GM23338 (cell line): Measurements from ENCODE around the gene AKT1S1. TPM values are rescaled to one million over a fixed set of nuclear protein-coding genes. Genes with fewer than 3 reads are reported as not detected.

ENCODE experiments used
- ATAC-seq: fragments of 200-7000 bp; cut with Tn5 transposase; 3 replicates; pipeline ENCODE4 v1.9.1; 2020
- DNase-seq: peaks from one replicate; pipeline ENCODE4 v3.0.0-alpha.2; 2015; ENCODE audit warnings: low spot score
- H2AFZ ChIP-seq: fragments of 200-600 bp; sonication (generic); 2 replicates; pipeline ENCODE4 v1.8.0; 2016; ENCODE audit warnings: antibody characterized with exemption, mild to moderate bottlenecking, moderate library complexity
- H3F3A ChIP-seq: fragments of 200-600 bp; sonication (generic); replicated peaks from 2 replicates; pipeline ENCODE4 v1.8.0; 2017; ENCODE audit warnings: antibody characterized with exemption, mixed run types, low read depth
- H3K27ac ChIP-seq: fragments of 200-600 bp; sonication (generic); 2 replicates; pipeline ENCODE4 v1.6.1; 2016; ENCODE audit warnings: low read depth
- H3K27me3 ChIP-seq: fragments of 200-600 bp; sonication (generic); 2 replicates; pipeline ENCODE4 v1.8.0; 2016; ENCODE audit warnings: mild to moderate bottlenecking, mixed run types, moderate library complexity; ENCODE audit not compliant: insufficient read depth
- H3K36me3 ChIP-seq: fragments of 200-600 bp; sonication (generic); 2 replicates; pipeline ENCODE4 v1.8.0; 2016; ENCODE audit warnings: mild to moderate bottlenecking; ENCODE audit not compliant: insufficient read depth
- H3K4me1 ChIP-seq: fragments of 200-600 bp; sonication (generic); 2 replicates; pipeline ENCODE4 v1.8.0; 2016; ENCODE audit warnings: mild to moderate bottlenecking, moderate library complexity; ENCODE audit not compliant: insufficient read depth
- H3K4me2 ChIP-seq: fragments of 200-600 bp; sonication (generic); 2 replicates; pipeline ENCODE4 v1.7.1; 2017; ENCODE audit warnings: mixed run types
- H3K4me3 ChIP-seq: fragments of 200-600 bp; sonication (generic); 2 replicates; pipeline ENCODE4 v1.6.1; 2016; ENCODE audit warnings: mixed run types
- H3K79me2 ChIP-seq: fragments of 200-600 bp; sonication (generic); replicated peaks from 2 replicates; pipeline ENCODE4 v1.8.0; 2017; ENCODE audit warnings: mild to moderate bottlenecking; ENCODE audit not compliant: insufficient read depth
- H3K9me2 ChIP-seq: fragments of 200-600 bp; sonication (generic); 2 replicates; pipeline ENCODE4 v1.8.0; 2017; ENCODE audit not compliant: insufficient read depth
- H4K20me1 ChIP-seq: fragments of 200-600 bp; sonication (generic); replicated peaks from 2 replicates; pipeline ENCODE4 v1.8.0; 2017; ENCODE audit warnings: mild to moderate bottlenecking; ENCODE audit not compliant: insufficient read depth
- H3K27ac Mint-ChIP-seq: 2 replicates; pipeline ENCODE4 v1.8.0; 2020; ENCODE audit warnings: inconsistent platforms, mild to moderate bottlenecking, moderate library complexity, mixed read lengths
- H3K27me3 Mint-ChIP-seq: 3 replicates; pipeline ENCODE4 v1.8.0; 2022; ENCODE audit warnings: low read depth, mild to moderate bottlenecking, moderate library complexity, mixed read lengths, inconsistent platforms; ENCODE audit not compliant: insufficient read depth, poor library complexity
- H3K36me3 Mint-ChIP-seq: 3 replicates; pipeline ENCODE4 v1.8.0; 2021; ENCODE audit warnings: low read depth, mild to moderate bottlenecking, inconsistent platforms, moderate library complexity, mixed read lengths
- H3K4me1 Mint-ChIP-seq: 3 replicates; pipeline ENCODE4 v1.8.0; 2020; ENCODE audit warnings: mild to moderate bottlenecking, inconsistent platforms, mixed read lengths
- H3K4me3 Mint-ChIP-seq: 3 replicates; pipeline ENCODE4 v1.8.0; 2021; ENCODE audit warnings: moderate library complexity, mild to moderate bottlenecking, inconsistent platforms, mixed read lengths
- H3K9me3 Mint-ChIP-seq: 3 replicates; pipeline ENCODE4 v1.8.0; 2020; ENCODE audit warnings: moderate library complexity, mild to moderate bottlenecking, inconsistent platforms, mixed read lengths
- CREB1 ChIP-seq: fragments of 250-450 bp; sonication (Bioruptor Pico); IDR thresholded peaks from 2 replicates; pipeline ENCODE4 v1.5.0; 2020; ENCODE audit warnings: low read depth, mild to moderate bottlenecking, moderate library complexity
- EZH2 ChIP-seq: fragments of 200-600 bp; sonication (generic); IDR thresholded peaks from one replicate; pipeline ENCODE4 v1.8.0; 2017; ENCODE audit warnings: antibody characterized with exemption, mild to moderate bottlenecking, low read depth; ENCODE audit not compliant: unreplicated experiment
- JUNB ChIP-seq: IDR thresholded peaks from one replicate; pipeline ENCODE4 v1.6.1; 2016; ENCODE audit warnings: antibody characterized with exemption; ENCODE audit not compliant: unreplicated experiment
- NANOG ChIP-seq: IDR thresholded peaks from 2 replicates; pipeline ENCODE4 v1.6.1; 2016; ENCODE audit warnings: antibody characterized with exemption, borderline replicate concordance
- POLR2AphosphoS5 ChIP-seq: IDR thresholded peaks from 2 replicates; pipeline ENCODE4 v1.6.1; 2016; ENCODE audit warnings: antibody characterized with exemption, low read depth
- STAT1 ChIP-seq: IDR thresholded peaks from one replicate; pipeline ENCODE4 v1.6.1; 2016; ENCODE audit warnings: antibody characterized with exemption; ENCODE audit not compliant: unreplicated experiment
- ZNF114 ChIP-seq: fragments of 250-450 bp; sonication (Bioruptor Pico); IDR thresholded peaks from 2 replicates; pipeline ENCODE4 v1.5.0; 2020; ENCODE audit warnings: mild to moderate bottlenecking, moderate library complexity
- polyA plus RNA-seq: library from polyadenylated mRNA; unstranded; fragments of >200 nt; fragmentation: Nextera tagmentation; extraction: Ambion mirVana; gene quantifications from 2 replicates; pipeline ENCODE4 v1.2.1, GENCODE V29; 2016
- total RNA-seq: library from RNA; depleted of rRNA; stranded (reverse); fragments of >200 nt; shearing (Covaris generic); gene quantifications from 2 replicates; pipeline ENCODE4 v1.2.3, GENCODE V29; 2014
- TF ChIP-seq, protein P1 (sequence below): IDR thresholded peaks from one replicate; pipeline ENCODE4 v1.6.1; 2018; ENCODE audit warnings: antibody characterized with exemption; ENCODE audit not compliant: unreplicated experiment

Gene AKT1S1
- total and polyA plus RNA-seq, 2 experiments from 2014 or later, result 21.5 to 28.6 TPM

- H3K4me1 Mint-ChIP-seq, result peaks cover 22% of the 10 kb centered on the region
- H3K4me1 ChIP-seq, result peaks cover 13% of the 10 kb centered on the region; the same call in 1 of the 2 replicates
- peaks cover 18% of the 10 kb centered on the region for H3K27me3 Mint-ChIP-seq
- H3K79me2 ChIP-seq, result peaks cover 19% of the 10 kb centered on the region
- no peak overlapping the region for H3K27ac Mint-ChIP-seq
- no peak overlapping the region for H2AFZ ChIP-seq
- H3K36me3 Mint-ChIP-seq, result peaks cover 16% of the 10 kb centered on the region; the same call in 2 of the 3 replicates
- H3K4me2 ChIP-seq, result no peak overlapping the region
- no peaks in the 10 kb centered on the region for H3K9me2 ChIP-seq
- TF ChIP-seq JUNB (no peak), CREB1 (no peak), ZNF114 (no peak), STAT1 (no peak), NANOG (no peak), EZH2 (no peak), POLR2AphosphoS5 (no peak)
- TF ChIP-seq, protein P1, sequence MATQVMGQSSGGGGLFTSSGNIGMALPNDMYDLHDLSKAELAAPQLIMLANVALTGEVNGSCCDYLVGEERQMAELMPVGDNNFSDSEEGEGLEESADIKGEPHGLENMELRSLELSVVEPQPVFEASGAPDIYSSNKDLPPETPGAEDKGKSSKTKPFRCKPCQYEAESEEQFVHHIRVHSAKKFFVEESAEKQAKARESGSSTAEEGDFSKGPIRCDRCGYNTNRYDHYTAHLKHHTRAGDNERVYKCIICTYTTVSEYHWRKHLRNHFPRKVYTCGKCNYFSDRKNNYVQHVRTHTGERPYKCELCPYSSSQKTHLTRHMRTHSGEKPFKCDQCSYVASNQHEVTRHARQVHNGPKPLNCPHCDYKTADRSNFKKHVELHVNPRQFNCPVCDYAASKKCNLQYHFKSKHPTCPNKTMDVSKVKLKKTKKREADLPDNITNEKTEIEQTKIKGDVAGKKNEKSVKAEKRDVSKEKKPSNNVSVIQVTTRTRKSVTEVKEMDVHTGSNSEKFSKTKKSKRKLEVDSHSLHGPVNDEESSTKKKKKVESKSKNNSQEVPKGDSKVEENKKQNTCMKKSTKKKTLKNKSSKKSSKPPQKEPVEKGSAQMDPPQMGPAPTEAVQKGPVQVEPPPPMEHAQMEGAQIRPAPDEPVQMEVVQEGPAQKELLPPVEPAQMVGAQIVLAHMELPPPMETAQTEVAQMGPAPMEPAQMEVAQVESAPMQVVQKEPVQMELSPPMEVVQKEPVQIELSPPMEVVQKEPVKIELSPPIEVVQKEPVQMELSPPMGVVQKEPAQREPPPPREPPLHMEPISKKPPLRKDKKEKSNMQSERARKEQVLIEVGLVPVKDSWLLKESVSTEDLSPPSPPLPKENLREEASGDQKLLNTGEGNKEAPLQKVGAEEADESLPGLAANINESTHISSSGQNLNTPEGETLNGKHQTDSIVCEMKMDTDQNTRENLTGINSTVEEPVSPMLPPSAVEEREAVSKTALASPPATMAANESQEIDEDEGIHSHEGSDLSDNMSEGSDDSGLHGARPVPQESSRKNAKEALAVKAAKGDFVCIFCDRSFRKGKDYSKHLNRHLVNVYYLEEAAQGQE, result no peak
- H3K4me3 Mint-ChIP-seq, result no peak overlapping the region
- no peak overlapping the region for H3K27ac ChIP-seq
- H3K27me3 ChIP-seq, result no peaks in the 10 kb centered on the region
- peaks cover 5% of the 10 kb centered on the region; the same call in 2 of the 3 replicates for H3K9me3 Mint-ChIP-seq
- no peak for DNase-seq
- no peak overlapping the region for H3K4me3 ChIP-seq
- H3F3A ChIP-seq, result peaks cover 15% of the 10 kb centered on the region; the same call in 1 of the 2 replicates
- ATAC-seq, result no peak
- H3K36me3 ChIP-seq, result no peaks in the 10 kb centered on the region
- H4K20me1 ChIP-seq, result no peaks in the 10 kb centered on the region; the same call in 1 of the 2 replicates
These were observed 4.0 kb downstream of the AKT1S1 start for GRCh38 chr19:49873129-49873521.

- Histone ChIP-seq H3K79me2 (peaks cover 19% of the 10 kb centered on the region), H3K4me2 (no peak overlapping the region), H4K20me1 (no peaks in the 10 kb centered on the region; the same call in 1 of the 2 replicates), H3K4me3 (no peak overlapping the region), H3K4me1 (peaks cover 13% of the 10 kb centered on the region; the same call in 1 of the 2 replicates), H3K9me2 (no peaks in the 10 kb centered on the region), H3K27ac (no peak overlapping the region), H3K36me3 (no peaks in the 10 kb centered on the region), H3K27me3 (no peaks in the 10 kb centered on the region), H2AFZ (no peak overlapping the region), H3F3A (peaks cover 16% of the 10 kb centered on the region)
- H3K36me3 Mint-ChIP-seq, result peaks cover 14% of the 10 kb centered on the region; the same call in 1 of the 3 replicates
- TF ChIP-seq STAT1 (no peak), JUNB (no peak), ZNF114 (no peak), EZH2 (no peak)
- TF ChIP-seq, protein P1, result no peak
- H3K4me1 Mint-ChIP-seq, result peaks cover 20% of the 10 kb centered on the region
- H3K27ac Mint-ChIP-seq, result no peak overlapping the region
- ATAC-seq, result no peak
- no peak overlapping the region for H3K4me3 Mint-ChIP-seq
- H3K27me3 Mint-ChIP-seq, result peaks cover 23% of the 10 kb centered on the region
- DNase-seq, result no peak
- H3K9me3 Mint-ChIP-seq, result peaks cover 7% of the 10 kb centered on the region
These were observed 4.7 kb downstream of the AKT1S1 start for GRCh38 chr19:49872245-49873128.
